Activated CD4-positive, alpha-beta memory T cell treated with anti-CD3 and anti-CD28 coated beads for 36 hours (primary cell): Measurements from ENCODE around the gene CRYM. TPM values are rescaled to one million over a fixed set of nuclear protein-coding genes. Genes with fewer than 3 reads are reported as not detected.
"Not testable (repeated sequence)": the region's sequence is repeated elsewhere in the genome, so short reads cannot be mapped to it uniquely, and the experiment has no call there.

Experiments used
- CTCF ChIA-PET: fragments of 350-600 bp; sonication (Branson Sonifier 250); formaldehyde crosslinking; loops from one replicate; lab custom pipeline; 2021; ENCODE audit warnings: antibody characterized with exemption, inconsistent platforms; lab: Charles Lee
- POLR2A ChIA-PET: fragments of 350-600 bp; sonication (Branson Sonifier 250); formaldehyde crosslinking; loops from one replicate; lab custom pipeline; 2021; ENCODE audit warnings: antibody characterized with exemption; lab: Charles Lee
- DNase-seq: peaks from one replicate; pipeline ENCODE4 v3.0.0-alpha.2; 2020
- H3K27ac Mint-ChIP-seq: one replicate; pipeline ENCODE4 v1.8.0; 2021; ENCODE audit warnings: mixed read lengths
- H3K27me3 Mint-ChIP-seq: one replicate; pipeline ENCODE4 v1.8.0; 2021; ENCODE audit warnings: mixed read lengths
- H3K36me3 Mint-ChIP-seq: one replicate; pipeline ENCODE4 v1.8.0; 2021; ENCODE audit warnings: mixed read lengths
- H3K4me1 Mint-ChIP-seq: one replicate; pipeline ENCODE4 v1.8.0; 2021; ENCODE audit warnings: low read depth, mixed read lengths
- H3K4me3 Mint-ChIP-seq: one replicate; pipeline ENCODE4 v1.8.0; 2021; ENCODE audit warnings: mild to moderate bottlenecking, mixed read lengths
- H3K9me3 Mint-ChIP-seq: one replicate; pipeline ENCODE4 v1.8.0; 2021; ENCODE audit warnings: mixed read lengths
- intact Hi-C: fragments of 100-400 bp; cut with micrococcal nuclease; formaldehyde crosslinking; loops from one replicate; pipeline ENCODE4 v1.15.1; 2023
- total RNA-seq, 2 experiments: library from RNA; stranded (reverse); gene quantifications; one replicate each; pipeline ENCODE4 v1.2.3, GENCODE V29; 2021

Gene CRYM
- total RNA-seq, 2 experiments from 2014 or later, result not detected

DNA sequence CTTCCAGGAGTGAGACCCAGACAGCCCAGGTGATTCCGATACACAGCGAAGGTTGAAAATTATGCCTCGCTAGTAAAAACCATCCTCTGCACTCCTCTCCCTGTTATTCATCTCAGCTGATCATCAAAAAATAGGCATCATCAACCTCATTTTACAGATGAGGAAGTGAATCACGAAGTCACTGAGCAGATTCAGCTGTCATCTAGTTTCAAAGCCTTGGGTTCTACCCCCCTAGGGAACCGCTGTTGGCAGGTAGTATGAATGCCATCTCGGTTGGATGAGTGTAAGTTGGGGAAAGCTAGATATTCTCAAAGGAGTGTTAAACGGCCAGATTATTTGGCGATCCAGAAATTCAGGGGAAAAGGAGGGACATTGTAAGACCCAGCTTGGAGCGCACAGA lies 2.0 kb downstream of the CRYM start:
- no peak overlapping the region for H3K4me3 Mint-ChIP-seq
- POLR2A ChIA-PET, result no interaction called here
- H3K4me1 Mint-ChIP-seq, result no peaks in the 10 kb centered on the region

DNA sequence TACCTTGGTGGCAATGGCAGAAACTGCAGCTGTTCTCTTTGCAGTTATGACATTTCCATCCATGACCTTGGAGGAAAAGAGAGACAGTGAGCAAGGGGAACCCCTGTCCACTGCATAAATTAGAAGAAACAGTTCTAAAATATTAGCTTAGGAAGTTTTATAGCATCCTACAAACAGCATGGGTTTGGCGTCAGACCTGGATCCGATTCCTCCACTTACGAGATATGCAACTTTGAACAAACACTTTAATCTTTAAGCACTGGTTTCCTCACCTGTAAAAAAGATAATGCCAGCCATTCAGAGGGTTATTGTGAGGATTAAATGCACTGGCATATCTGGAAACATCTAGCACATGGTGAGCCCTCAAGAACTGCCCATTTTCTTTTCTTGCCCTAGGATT lies 2.6 kb downstream of the CRYM start:
- H3K4me3 Mint-ChIP-seq, result no peak overlapping the region
- no peak for DNase-seq
- intact Hi-C loops, result no loop called here
- H3K4me1 Mint-ChIP-seq, result no peaks in the 10 kb centered on the region
- CTCF ChIA-PET, result interaction anchor here (1.0 kb wide), 1 partner anchor 10 kb away, joined by 5 read pairs; no protein-coding TSS in a partner anchor
- H3K9me3 Mint-ChIP-seq, result no peaks in the 10 kb centered on the region
- no peaks in the 10 kb centered on the region for H3K36me3 Mint-ChIP-seq
- no peak overlapping the region for H3K27ac Mint-ChIP-seq
- peaks cover 42% of the 10 kb centered on the region for H3K27me3 Mint-ChIP-seq
- POLR2A ChIA-PET, result no interaction called here

More for the DNA sequence above, 2.0 kb downstream of the CRYM start:
- Mint-ChIP-seq H3K27ac (no peak overlapping the region), H3K36me3 (no peaks in the 10 kb centered on the region), H3K27me3 (peaks cover 43% of the 10 kb centered on the region), H3K9me3 (no peaks in the 10 kb centered on the region)
- no peak for DNase-seq
- intact Hi-C loops, result no loop called here
- CTCF ChIA-PET, result interaction anchor here (1.0 to 2.1 kb wide), 3 partner anchors 10 to 86 kb away, joined by 5 to 6 read pairs (median 5); no protein-coding TSS in a partner anchor

DNA sequence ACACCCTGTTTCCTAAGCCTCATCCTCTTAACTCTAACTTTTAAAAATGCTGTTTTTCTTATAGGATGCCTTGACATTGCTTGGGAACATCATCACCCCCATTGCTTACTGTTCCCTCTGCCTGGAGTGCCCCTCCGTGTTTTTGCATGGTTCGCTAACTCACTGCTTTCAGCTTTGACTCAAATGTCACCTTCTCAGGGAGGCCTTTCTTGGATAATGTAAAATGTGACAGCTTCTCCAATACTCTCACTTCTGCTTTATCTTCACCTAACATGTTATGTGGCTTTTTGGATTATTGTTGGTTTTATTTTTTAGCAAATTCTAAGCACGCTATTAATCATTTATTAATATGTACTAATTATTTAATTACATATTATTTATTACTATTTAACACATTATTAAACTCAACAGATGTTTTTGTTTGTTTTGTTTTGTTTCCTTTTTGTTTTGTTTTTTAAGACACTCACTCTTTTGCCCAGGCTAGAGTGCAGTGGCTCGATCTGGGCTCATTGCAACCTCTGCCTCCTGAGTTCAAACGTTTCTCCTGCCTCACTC lies 3.8 kb downstream of the CRYM start:
- H3K4me3 Mint-ChIP-seq, result no peak overlapping the region
- POLR2A ChIA-PET, result no interaction called here
- H3K27ac Mint-ChIP-seq, result no peak overlapping the region
- H3K36me3 Mint-ChIP-seq, result no peaks in the 10 kb centered on the region
- CTCF ChIA-PET, result interaction anchor here (2.0 kb wide), 1 partner anchor 86 kb away, joined by 6 read pairs; no protein-coding TSS in a partner anchor
- no peak for DNase-seq
- peaks cover 34% of the 10 kb centered on the region for H3K27me3 Mint-ChIP-seq
- intact Hi-C loops, result no loop called here
- no peaks in the 10 kb centered on the region for H3K4me1 Mint-ChIP-seq
- H3K9me3 Mint-ChIP-seq, result no peaks in the 10 kb centered on the region

DNA sequence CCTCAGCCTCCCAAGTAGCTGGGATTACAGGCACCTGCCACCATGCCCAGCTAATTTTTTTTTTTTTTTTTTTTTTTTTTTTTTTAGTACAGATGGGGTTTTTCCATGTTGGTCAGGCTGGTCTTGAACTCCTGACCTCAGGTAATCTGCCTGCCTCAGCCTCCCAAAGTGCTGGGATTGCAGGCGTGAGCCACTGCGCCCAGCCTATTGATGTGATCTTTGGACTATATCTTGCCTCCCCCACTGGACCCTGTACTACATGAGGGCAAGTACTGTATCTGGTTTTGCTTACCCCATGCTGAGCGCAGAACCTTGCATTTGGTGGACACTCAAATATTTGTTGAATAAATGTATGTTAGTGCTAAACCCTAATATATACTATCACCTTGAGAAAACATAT lies 5.3 kb downstream of the CRYM start:
- intact Hi-C loops, POLR2A ChIA-PET, H3K9me3 Mint-ChIP-seq, H3K4me1 Mint-ChIP-seq, H3K4me3 Mint-ChIP-seq, H3K27ac Mint-ChIP-seq, CTCF ChIA-PET, H3K36me3 Mint-ChIP-seq, DNase-seq: not testable (repeated sequence)
- H3K27me3 Mint-ChIP-seq, result peaks cover 22% of the 10 kb centered on the region

DNA sequence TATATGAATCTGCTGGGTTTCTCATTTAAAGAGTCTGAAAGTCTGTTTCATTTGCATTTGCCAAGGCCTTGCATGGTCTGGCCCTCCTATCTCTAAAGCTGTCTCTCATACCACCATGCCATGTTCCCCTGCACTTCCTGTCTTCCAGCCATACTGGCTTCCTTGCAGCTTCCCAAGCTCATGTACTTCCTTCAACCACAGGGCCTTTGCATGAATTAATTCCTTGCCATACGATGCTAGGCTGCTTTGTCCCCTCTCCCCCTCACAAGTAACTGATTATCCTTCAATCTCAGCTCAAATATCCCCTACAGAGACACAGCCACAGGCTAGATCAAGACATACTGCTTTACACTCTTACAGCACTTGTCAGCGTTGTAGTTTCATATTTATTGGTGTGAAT lies 5.8 kb downstream of the CRYM start:
- peaks cover 22% of the 10 kb centered on the region for H3K27me3 Mint-ChIP-seq
- CTCF ChIA-PET, result no interaction called here

DNA sequence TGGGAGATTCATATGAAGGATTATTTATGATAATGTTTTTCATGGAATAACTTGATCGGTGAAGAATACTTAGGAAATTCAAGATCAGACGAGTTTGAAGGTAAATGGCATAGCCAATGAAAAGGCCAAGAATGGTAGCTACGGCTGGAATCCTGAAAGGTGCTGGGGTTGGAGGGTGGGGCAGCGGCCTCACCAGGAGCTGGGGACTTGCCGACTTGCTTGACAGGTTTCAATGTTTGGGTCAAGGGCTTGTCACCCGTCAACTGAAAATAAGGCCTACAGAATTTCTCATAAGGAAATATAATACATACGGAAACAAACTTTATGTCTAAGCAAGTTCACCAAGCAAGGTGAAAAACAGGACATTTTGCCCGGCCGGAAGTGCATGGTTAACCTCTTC lies 9.9 kb downstream of the CRYM start:
- ChIA-PET POLR2A (no interaction called here), CTCF (interaction anchor here (1.2 kb wide), 1 partner anchor 12 kb away, joined by 4 read pairs; no protein-coding TSS in a partner anchor)
- Mint-ChIP-seq H3K4me1 (no peaks in the 10 kb centered on the region), H3K36me3 (no peaks in the 10 kb centered on the region), H3K4me3 (no peak overlapping the region), H3K9me3 (no peaks in the 10 kb centered on the region), H3K27me3 (no peaks in the 10 kb centered on the region), H3K27ac (no peak overlapping the region)
- no peak for DNase-seq
- intact Hi-C loops, result no loop called here

More for the DNA sequence above, 5.8 kb downstream of the CRYM start:
- POLR2A ChIA-PET, result no interaction called here
- H3K9me3 Mint-ChIP-seq, result no peaks in the 10 kb centered on the region
- H3K36me3 Mint-ChIP-seq, result no peaks in the 10 kb centered on the region
- H3K27ac Mint-ChIP-seq, result no peak overlapping the region
- no peaks in the 10 kb centered on the region for H3K4me1 Mint-ChIP-seq
- intact Hi-C loops, result no loop called here
- DNase-seq, result no peak
- H3K4me3 Mint-ChIP-seq, result no peak overlapping the region

DNA sequence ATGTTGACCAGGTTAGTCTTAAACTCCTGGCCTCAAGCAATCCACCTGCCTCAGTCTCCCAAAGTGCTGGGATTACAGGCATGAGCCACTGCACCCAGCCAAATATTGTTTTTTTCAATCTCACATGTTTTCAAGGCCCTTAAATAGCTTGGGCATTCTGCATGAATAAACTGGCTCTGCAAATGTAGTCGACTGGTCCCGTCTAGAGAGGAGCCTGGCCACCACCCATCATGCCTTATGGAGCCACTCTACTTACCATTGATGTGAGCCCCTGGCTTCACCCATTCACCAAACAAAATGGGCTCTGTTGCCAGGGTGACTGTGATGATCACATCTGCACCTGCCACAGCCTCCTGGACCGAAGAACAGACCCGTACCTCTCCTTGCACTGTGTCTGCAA lies 10.8 kb downstream of the CRYM start:
- Mint-ChIP-seq H3K9me3 (no peaks in the 10 kb centered on the region), H3K4me1 (no peaks in the 10 kb centered on the region), H3K36me3 (no peaks in the 10 kb centered on the region), H3K27me3 (no peaks in the 10 kb centered on the region), H3K4me3 (no peak overlapping the region), H3K27ac (no peak overlapping the region)
- POLR2A ChIA-PET, result no interaction called here
- intact Hi-C loops, result no loop called here
- DNase-seq, result no peak
- CTCF ChIA-PET, result interaction anchor here (0.6 kb wide), 1 partner anchor 8 kb away, joined by 3 read pairs; no protein-coding TSS in a partner anchor

DNA sequence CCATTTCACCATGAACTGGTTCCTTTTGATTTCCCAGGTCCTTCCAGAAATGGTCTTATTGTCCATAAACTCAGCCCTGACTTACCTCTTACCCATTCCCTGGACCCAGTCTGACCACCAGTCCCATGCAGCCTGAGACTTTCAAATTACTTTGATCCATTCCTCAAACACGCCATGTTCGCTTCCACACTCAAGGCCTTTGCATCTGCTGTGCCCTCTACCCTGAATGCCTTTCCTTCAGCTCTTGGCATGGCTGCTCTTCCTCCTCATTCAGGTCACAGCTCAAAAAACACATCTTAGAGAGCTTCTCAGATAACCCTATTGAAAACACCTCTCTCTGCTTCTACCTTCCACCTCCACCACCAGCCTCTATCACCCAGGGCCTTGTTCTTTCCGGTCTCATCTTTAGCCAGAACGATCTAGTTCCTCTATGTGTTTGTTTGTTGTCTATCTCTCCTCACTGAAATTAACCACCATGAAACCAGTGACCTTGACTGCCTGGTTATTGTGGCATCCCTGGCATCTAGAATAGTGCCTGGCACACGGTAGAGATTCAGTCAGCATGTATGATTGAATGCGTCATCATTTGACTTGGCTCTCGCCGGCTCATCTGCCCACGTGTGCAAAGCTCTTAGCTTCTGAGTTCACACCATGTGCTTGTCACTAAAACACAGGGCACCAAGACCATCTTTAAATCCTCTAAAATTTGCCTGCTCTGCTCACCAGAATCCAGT lies 12.8 kb downstream of the CRYM start:
- H3K9me3 Mint-ChIP-seq, result no peaks in the 10 kb centered on the region
- no peak overlapping the region for H3K27ac Mint-ChIP-seq
- DNase-seq, result no peak
- H3K36me3 Mint-ChIP-seq, result no peaks in the 10 kb centered on the region
- no peak overlapping the region for H3K4me3 Mint-ChIP-seq
- ChIA-PET CTCF (no interaction called here), POLR2A (no interaction called here)
- intact Hi-C loops, result no loop called here
- H3K4me1 Mint-ChIP-seq, result no peaks in the 10 kb centered on the region
- H3K27me3 Mint-ChIP-seq, result no peaks in the 10 kb centered on the region

DNA sequence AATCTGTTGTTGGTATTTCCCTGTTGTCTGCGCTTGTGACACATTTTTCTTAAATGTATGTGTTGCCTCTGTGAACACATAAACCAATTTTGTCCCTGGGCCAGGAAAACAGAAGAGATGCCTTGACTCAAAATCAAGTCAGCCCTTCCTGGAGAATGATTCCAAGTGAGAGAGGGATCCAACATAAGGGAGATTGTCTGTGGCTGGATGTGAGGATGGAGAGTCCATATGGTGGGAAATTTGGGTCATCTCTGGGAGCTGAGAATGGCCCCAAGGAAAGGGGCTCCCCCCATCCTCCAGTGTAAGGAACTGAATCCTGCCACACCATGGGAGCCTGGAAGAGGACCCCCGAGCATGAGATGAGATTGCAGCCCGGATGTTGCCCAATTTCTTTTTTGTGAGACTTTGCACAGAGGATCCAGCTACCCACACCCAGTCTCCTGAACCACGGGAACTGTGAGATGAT lies 13.5 kb downstream of the CRYM start:
- Mint-ChIP-seq H3K27ac (no peak overlapping the region), H3K9me3 (no peaks in the 10 kb centered on the region), H3K4me3 (no peak overlapping the region), H3K4me1 (no peaks in the 10 kb centered on the region), H3K36me3 (no peaks in the 10 kb centered on the region), H3K27me3 (peaks cover 2% of the 10 kb centered on the region)
- intact Hi-C loops, result no loop called here
- DNase-seq, result no peak
- ChIA-PET CTCF (no interaction called here), POLR2A (no interaction called here)

DNA sequence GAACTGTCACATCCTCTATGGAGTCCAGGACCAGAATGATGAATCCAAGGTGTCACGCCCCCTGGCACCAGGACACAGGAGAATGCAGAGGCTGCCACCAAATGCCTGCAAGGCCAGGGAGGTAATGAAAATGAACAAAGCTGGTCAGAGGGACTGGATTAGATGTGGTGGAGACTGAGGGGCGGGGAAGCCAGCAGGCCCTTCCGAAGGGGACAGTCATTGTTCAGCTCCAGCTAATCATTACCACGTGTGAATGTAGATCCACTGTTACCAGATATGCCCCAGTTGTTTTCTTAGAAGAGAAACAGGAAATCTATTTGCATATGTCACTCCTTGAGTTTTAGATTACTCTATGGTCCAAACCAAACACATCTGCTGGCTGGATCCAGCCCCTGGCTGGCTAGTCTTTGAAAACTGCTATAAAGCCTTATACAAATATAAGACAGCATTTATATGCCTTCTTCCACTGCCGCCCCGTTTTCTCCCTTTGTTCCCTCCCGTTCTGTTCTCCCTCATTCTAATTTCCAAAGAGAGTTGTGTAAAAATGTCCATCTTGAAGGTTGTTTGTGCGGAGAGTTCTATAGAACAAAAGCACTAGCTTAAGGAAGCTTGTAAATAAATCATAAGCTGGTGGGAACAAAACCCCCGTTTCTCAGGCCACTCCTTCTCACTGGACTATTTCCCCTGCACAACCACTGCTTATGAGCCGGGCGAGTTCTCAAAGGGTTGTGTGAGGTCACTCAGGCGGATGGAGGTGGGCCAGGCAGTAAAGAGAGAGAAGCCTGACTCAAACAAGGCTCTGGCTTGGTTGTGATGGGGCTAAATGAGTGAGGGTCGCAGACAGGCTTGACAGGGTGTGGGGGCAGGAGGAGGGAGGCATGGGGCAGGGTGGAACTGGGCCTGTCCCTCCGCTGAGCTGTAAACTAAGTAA lies 14.2 kb downstream of the CRYM start:
- POLR2A ChIA-PET, result no interaction called here
- H3K36me3 Mint-ChIP-seq, result no peaks in the 10 kb centered on the region
- CTCF ChIA-PET, result no interaction called here

DNA sequence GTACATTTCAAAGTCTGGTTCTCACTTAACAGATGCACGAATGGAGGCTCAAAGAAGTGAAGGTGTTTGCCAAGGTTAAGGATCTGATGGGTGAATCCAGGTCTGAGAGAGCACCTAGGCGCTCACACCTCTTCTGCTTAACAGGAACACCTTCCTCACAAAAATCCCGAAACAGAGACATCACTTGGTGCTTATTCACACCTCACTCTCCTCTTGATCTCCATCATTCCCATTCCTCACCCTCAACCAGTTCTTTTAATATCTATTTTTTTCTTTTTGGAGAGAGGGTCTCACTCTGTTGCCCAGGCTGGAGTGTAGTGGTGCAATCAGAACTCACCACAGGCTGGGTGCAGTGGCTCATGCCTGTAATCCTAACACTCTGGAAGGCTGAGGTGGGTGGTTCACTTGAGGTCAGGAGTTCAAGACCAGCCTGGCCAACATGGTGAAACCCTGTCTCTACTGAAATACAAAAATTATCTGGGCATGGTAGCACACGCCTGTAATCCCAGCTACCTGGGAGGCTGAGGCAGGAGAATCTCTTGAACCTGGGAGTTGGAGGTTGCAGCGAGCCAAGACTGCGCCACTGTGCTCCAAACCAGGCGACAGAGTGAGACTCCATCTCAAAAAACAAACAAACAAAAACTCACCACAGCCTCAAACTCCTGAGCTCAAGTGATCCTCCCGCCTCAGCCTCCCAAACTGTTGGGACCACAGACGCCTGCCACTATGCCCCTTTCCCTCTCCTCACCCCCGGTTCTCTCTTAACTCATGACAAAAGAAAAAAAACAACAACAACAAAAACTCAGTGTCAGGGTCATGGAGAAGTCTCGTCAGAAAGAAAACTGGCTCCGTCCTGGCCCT lies 15.1 kb downstream of the CRYM start:
- no peaks in the 10 kb centered on the region for H3K36me3 Mint-ChIP-seq
- ChIA-PET POLR2A (no interaction called here), CTCF (no interaction called here)
- intact Hi-C loops, result no loop called here
- DNase-seq, result no peak
- no peak overlapping the region for H3K27ac Mint-ChIP-seq
- H3K27me3 Mint-ChIP-seq, result peaks cover 4% of the 10 kb centered on the region
- no peaks in the 10 kb centered on the region for H3K4me1 Mint-ChIP-seq
- no peak overlapping the region for H3K4me3 Mint-ChIP-seq
- no peaks in the 10 kb centered on the region for H3K9me3 Mint-ChIP-seq

More for the DNA sequence above, 14.2 kb downstream of the CRYM start:
- intact Hi-C loops, result no loop called here
- Mint-ChIP-seq H3K27me3 (peaks cover 2% of the 10 kb centered on the region), H3K4me1 (no peaks in the 10 kb centered on the region), H3K4me3 (no peak overlapping the region), H3K9me3 (no peaks in the 10 kb centered on the region), H3K27ac (no peak overlapping the region)
- DNase-seq, result no peak
